GM23248 (cell line): ENCODE measurements around the gene IFT122.

ENCODE experiments used
- EZH2 ChIP-seq: fragments of 200-600 bp; sonication (generic); IDR thresholded peaks from 2 replicates; pipeline ENCODE4 v1.6.1; 2018; ENCODE audit warnings: antibody characterized with exemption, mild to moderate bottlenecking; ENCODE audit not compliant: insufficient read depth, poor library complexity, severe bottlenecking
- EZH2phosphoT487 ChIP-seq: fragments of 200-600 bp; sonication (generic); IDR thresholded peaks from 2 replicates; pipeline ENCODE4 v1.6.1; 2018; ENCODE audit warnings: antibody characterized with exemption, moderate library complexity, mild to moderate bottlenecking, low read depth; ENCODE audit not compliant: insufficient read depth

- TF ChIP-seq EZH2: no peak
- no peak for TF ChIP-seq EZH2phosphoT487
Observed at GRCh38 chr3:129432671-129433070, 7.4 kb upstream of the IFT122 start.
